HG03066 (cell line): Measurements from ENCODE around the gene CGA.
A peak's percentile ranks its signal among the peaks of the same experiment; 100 is the strongest.
"Not testable (repeated sequence)": the region's sequence is repeated elsewhere in the genome, so short reads cannot be mapped to it uniquely, and the experiment has no call there.

ENCODE experiments used
- ATAC-seq: cut with Tn5 transposase; IDR thresholded peaks from one replicate; pipeline ENCODE4 v1.9.1; 2021; ENCODE audit warnings: low read depth; ENCODE audit not compliant: unreplicated experiment

The CGA gene

GRCh38 chr6:87095087-87095509 lies at the start of gene CGA:
CGA (minus strand) TSS chr6:87095106; CDS start chr6:87088200, 6,906 bp downstream.
- no peak for ATAC-seq

GRCh38 chr6:87139927-87140326 lies 45.0 kb upstream of the CGA start:
- not testable (repeated sequence) for ATAC-seq

GRCh38 chr6:87139236-87139635 lies 44.3 kb upstream of the CGA start:
- no peak for ATAC-seq

- ATAC-seq: no peak
Observed at GRCh38 chr6:87136963-87137362, 42.1 kb upstream of the CGA start.

- ATAC-seq: no peak
Observed at GRCh38 chr6:87127737-87128136, 32.8 kb upstream of the CGA start.

- no peak for ATAC-seq
Observed at GRCh38 chr6:87126501-87126900, 31.6 kb upstream of the CGA start.

- no peak for ATAC-seq
Observed at GRCh38 chr6:87124074-87124473, 29.2 kb upstream of the CGA start.

GRCh38 chr6:87122477-87122876 lies 27.6 kb upstream of the CGA start:
- ATAC-seq: no peak

- ATAC-seq: no peak
Observed at GRCh38 chr6:87118054-87118453, 23.1 kb upstream of the CGA start.

GRCh38 chr6:87116922-87117321 lies 22.0 kb upstream of the CGA start:
- no peak for ATAC-seq

GRCh38 chr6:87115402-87116135 lies 20.7 kb upstream of the CGA start:
- ATAC-seq: peak; percentile 88

GRCh38 chr6:87110636-87111035 lies 15.7 kb upstream of the CGA start:
- ATAC-seq: no peak

- no peak for ATAC-seq
Observed at GRCh38 chr6:87105823-87106222, 10.9 kb upstream of the CGA start.

- no peak for ATAC-seq
Observed at GRCh38 chr6:87104667-87105066, 9.8 kb upstream of the CGA start.

- ATAC-seq: no peak
Observed at GRCh38 chr6:87103977-87104601, 9.2 kb upstream of the CGA start.

- ATAC-seq: no peak
Observed at GRCh38 chr6:87102151-87102621, 7.3 kb upstream of the CGA start.

GRCh38 chr6:87101067-87101466 lies 6.2 kb upstream of the CGA start:
- ATAC-seq: no peak

GRCh38 chr6:87100216-87100615 lies 5.3 kb upstream of the CGA start:
- no peak for ATAC-seq

- ATAC-seq: peak; percentile 82
Observed at GRCh38 chr6:87099472-87099871, 4.6 kb upstream of the CGA start.

- ATAC-seq: no peak
Observed at GRCh38 chr6:87094576-87094975, 330 bp downstream of the CGA start.

GRCh38 chr6:87093651-87094050 lies 1.3 kb downstream of the CGA start:
- ATAC-seq: no peak

GRCh38 chr6:87093199-87093598 lies 1.7 kb downstream of the CGA start:
- no peak for ATAC-seq
